Mucosa of gallbladder (tissue), 1 donor: ENCODE results near the gene PSMD11. TPM values are rescaled to one million over a fixed set of nuclear protein-coding genes. Genes with fewer than 3 reads are reported as not detected.
"Not testable (repeated sequence)": the region's sequence is repeated elsewhere in the genome, so short reads cannot be mapped to it uniquely, and the experiment has no call there.

ENCODE experiments used
- DNase-seq: peaks from one replicate; pipeline ENCODE4 v3.0.0-alpha.2; 2020; ENCODE audit warnings: low spot score
- total RNA-seq: library from RNA; stranded (reverse); gene quantifications from one replicate; pipeline ENCODE4 v1.2.1, GENCODE V29; 2021
- donor health status: DM: no; HTN: no; CAD: no.

The PSMD11 gene
- total RNA-seq, 1 donor from 2014 or later, result 61.7 TPM

DNA sequence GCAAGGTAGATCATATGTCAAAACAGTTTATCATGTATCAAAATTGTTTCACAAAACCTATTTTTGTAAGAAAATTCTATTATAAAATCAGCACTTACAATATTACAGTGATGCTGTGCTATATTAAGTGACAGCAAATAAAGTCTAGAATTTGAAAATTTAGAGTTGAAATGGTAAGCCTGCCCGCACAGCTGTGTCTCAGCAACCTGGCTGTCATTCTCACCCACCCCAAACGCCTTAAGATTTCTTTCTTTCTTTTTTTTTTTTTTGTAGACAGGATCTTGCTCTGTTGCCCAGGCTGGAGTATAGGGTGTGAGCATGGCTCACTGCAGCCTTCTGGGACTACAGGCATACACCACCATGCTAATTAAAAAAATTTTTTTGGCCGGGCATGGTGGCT, 69.3 kb downstream of the PSMD11 start:
- no peak for DNase-seq

DNA sequence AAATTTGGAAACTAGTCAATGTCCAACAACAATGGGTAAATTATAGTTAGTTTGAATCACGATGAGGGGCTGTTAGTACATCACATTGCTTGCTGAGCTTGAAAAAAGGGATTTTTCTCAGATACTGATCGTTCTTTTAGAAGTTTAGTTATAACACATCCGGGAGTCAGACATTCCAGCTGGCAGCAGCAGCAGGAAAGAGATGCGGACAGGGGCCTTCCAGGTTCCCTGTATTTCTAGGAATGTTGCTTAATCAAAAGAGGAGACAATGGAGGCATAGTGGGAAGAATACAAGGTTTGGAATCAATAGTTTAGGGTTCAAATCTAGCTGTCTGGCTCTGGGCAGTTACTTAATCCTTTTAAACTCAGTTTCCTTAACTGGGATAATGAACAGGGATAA, 70.3 kb downstream of the PSMD11 start:
- DNase-seq, result no peak

DNA sequence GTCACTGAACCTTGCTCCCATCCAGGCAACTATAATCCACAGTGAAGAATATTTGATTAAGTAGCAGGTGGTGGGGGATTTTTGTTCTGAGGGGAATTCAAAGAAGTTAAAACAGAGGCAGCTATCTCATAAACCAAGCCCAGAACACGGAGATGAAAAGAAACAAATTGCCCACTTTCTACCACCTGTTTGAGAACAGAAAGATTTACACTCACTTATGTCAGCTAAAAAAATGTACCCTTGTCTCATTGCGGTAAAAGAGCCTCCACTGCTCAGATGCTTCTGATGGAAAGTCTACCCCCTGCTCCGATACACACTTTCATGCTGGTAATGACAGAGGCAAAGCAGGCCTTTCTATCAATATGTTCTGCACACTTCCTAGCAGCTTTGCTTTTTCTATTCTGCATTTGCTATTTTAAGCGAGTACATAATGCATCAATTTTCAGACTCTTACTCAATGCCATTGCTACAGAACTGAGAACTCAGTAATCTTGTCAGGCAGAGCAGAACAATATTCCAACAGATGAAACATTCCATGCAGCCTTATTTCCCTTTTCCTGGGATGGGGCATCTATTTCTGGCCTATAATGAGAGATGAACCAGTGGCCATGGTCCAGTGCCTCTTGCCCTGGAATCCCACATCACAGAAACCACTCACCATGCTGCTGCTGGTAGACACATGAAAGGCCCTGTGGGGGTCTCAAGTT, 71.5 kb downstream of the PSMD11 start:
- no peak for DNase-seq

DNA sequence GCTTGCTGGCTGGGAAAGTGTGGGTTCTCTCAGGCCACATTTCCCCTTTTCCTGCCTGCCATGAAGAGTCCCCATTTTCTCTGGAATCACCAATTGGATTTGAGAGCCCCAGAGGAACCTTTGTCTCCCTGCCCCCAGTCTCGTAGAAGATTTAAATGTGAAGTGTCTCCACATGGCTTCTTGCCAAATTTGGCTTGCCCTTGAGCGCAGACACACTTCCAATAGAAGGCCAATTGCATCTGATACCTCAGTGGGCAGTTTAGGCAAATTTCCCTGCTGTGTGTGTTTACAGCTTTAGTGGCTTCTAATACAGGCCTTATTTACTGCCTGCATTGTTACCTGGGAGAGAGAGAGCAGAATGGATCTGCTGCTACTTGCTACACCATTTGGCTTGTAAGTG, 72.1 kb downstream of the PSMD11 start:
- no peak for DNase-seq

DNA sequence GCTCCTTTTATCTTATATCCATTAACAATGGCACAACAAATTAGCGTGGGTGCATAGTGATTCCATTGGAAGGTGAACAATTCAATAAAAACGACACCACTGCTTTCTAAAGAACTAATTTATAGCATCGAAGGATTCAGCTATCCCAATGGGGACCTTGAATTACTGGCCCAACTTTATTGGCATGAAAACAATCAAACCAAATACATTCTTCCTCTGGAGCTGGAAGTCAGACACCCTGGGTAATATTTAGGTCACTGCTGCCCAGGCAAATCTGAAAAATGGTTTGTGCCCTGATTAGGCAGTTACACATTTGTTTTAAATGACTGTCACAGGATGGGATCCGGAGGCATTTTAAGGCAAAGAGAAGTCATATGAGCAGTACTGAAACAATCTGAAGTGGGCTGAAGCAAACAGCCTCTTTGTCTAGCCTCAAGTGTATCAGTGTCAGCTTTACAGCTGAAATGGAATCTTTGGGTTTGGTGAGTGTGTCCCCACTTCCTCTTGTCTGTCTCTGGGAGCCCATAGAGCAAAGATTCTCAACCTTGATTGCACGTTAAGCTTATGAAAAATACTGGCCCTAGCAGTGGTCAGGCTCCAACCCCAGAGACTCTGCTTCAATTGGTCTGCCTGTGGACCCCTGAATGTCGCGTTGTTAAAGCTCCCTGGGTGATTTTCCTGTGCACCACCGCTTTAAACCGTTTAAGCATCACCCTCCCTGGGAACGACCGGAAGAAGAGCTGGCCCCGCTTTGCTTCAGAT, 72.8 kb downstream of the PSMD11 start:
- no peak for DNase-seq

DNA sequence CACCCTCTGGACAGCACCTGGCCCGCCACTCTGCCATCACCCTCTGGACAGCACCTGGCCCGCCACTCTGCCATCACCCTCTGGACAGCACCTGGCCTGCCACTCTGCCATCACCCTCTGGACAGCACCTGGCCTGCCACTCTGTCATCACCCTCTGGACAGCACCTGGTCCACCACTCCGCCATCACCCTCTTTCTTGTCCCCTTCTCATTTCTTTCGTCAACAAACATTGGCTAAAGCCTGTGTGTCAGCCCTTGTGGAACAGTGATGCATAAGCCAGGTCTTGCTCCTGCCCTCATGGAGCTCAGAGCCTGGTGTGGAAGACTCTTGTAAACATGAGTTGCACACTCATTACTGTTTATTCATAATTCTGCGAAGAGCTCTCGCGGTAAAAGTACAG, 73.7 kb downstream of the PSMD11 start:
- no peak for DNase-seq

DNA sequence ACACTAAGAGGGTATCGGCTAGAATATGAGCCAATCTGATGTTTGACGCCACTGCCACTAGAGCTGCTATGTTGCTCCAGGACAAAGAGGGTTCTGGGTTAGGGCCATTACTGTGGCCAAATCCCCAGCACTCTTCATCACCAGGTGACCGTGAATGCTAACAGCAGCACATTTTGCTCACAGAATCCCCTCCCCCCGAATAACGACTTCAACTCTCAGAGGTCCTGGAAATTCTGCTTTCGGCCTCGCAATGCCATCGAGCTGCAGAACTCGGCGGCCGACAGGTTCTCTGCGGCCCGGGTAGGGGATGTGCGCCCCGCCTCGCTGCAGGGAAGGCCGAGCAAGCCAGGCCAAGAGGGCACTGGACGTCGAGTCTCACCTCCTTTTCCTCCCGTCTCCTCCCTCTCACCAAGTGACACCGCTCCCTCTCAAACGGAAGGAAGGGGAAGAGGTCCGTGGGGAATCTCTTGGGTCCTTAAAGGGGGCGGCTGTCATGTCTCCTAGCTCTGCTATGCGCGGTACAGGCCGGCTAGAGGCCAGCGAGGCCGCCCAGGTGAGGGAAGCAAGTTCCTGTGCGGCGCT, 74.4 kb downstream of the PSMD11 start:
- no peak for DNase-seq

DNA sequence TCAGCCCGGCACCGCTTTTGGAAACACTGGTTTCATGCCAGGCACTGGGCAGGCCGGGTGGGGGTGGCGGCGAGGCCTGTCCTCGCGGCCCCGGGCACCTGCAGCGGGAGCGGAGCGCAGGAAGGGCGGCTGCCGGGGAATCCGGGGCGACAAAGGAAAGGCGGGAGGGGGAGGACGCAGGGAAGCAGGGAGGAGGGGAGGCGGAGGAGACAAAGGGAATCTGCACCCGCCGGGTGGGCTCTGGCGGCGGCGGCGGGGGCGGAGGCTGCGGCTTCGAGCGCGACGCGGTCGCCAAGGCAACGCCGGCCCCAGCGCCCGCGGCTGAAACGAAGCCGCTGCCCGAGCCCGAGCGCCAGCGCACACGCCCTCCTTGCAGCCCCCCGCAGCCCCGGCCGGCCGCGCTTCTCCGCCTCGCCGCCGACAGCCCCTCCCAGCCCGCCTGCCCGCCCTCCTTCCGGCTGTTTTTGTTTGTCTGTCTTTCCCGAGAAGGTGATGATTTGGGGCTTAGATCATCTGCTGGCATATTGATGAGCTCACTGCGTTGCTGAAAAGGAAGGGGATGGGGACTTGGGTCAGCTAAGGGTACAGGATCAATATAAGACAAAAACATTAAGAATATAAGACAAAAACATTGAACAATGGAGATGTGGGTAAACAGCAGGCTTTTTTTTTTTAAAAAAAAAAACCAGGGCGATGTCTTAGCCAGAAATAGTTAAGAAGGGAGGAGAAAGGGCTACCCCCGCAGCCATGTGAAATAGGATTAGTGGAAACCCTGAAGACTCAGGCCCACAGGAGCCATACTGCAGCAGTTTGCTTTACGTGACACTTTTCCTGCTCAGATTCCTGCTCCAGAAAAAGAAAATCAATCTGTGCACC, 75.2 kb downstream of the PSMD11 start:
- no peak for DNase-seq

DNA sequence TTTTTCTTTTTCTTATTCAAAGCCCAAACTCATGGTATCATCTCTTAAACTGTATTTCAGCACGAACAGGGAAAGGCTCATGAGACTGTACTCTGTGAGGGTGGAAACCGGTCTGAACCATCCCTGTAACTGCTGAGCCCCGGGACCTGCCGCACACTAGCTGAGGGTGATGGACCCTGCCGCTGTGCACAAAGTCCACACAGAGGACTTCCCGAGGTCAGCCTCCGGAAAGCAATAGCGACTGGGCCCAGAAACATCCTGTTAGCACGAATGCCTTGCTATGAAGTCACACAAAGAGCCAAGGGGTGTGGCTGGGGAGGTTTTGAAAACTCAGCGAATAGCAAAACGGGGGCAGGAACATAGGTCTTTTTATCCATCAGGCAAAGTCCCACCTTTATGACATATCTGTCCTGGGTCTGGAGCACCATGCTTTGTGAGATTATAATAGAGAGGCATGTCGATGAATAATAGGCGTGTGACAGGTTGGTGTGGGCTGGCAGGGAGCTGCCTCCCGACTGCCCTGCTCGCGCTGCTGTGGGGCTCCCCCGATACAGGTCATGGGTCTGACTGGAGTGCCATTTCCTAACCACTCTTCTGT, 75.9 kb downstream of the PSMD11 start:
- DNase-seq, result peak; percentile 62

DNA sequence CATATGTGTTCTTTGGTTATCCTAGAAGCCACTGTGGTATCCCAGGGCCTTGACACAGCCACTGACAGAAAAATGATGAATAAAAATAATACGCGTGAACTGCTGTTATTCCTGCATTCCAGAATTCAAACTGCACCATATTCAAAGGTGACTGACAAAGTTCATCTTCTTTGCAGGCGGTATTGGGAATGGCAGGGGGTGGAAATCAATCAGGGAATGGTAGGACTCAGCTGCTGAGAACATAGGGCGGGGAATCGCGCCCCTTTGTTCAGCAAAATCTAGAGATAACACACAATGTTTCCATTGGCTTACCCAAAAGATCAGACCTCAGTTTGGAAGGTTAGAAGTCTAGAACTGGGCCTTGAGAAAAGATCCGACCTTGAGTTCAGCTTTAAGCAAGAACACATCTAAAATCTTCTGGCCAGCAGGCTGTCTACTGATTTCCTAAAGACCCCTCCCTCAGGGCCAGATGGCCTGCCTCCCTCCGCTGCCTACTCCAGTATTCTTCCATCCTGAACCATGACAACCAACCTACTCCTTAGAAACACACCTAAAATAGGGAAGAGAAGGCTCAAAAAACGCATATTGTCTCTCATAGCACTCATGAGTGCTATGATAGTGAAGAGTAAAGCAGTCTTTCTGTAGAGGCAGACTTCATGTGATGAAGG, 76.6 kb downstream of the PSMD11 start:
- DNase-seq, result no peak

DNA sequence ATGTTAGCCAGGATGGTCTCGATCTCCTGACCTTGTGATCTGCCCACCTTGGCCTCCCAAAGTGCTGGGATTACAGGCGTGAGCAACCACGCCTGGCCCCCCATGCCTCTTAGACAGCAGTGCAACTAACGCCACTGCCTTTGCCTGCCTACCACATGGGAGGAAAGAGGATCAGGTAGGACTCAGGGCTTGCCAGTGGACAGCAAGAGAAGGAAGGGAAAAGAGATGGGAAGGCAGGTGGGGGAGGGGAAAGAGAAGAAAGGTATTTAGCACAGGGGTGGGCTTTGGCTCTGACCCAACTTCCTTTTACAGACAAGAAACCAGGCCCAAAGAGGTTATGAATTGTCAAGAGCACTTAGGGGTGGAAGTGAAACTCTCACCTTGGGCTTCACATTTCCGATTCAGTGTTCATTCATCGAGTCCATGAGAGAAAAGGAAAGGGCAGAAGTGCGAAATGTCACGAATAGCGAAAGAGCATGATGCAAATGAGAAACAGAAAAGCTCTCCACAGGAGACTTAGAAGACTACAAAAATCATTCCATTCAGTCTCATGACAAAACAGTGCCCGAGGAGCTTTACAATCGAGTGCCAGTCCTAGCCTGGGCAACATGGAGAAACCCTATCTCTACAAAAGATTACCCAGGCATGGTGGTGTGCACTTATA, 78.8 kb downstream of the PSMD11 start:
- DNase-seq, result no peak

DNA sequence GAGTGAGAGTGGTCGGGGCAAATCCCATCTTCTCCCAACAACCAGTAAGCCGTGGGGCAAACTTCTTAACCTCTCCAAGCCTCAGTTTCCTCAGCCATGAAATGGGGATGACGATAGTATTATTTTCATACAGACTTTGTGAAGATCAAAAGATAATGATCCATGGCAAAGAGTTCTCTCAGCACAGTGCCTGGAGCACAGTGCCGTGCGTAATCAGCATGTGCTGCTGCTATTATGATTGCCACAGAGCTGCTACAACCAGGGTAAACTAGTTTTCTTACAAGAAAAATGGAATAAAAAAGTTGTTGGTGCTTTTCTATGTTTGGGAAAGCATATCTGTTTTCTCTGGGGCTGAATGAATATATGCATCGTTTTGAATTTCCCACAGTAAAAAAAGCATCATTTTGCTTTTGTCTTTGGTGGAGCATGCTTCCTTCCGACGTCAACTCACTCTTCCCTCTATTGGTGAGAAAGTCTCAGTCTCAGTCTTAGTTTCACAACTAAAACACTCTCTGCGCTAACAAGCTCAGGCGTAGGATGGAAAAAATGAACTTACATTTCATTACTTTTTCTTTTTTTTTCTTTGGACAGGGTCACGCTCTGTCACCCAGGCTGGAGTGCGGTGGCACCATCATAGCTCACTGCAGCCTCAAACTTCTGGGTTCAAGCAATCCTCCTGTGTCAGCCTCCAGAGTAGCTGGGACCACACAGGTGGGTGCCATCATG, 79.7 kb downstream of the PSMD11 start:
- DNase-seq, result no peak

DNA sequence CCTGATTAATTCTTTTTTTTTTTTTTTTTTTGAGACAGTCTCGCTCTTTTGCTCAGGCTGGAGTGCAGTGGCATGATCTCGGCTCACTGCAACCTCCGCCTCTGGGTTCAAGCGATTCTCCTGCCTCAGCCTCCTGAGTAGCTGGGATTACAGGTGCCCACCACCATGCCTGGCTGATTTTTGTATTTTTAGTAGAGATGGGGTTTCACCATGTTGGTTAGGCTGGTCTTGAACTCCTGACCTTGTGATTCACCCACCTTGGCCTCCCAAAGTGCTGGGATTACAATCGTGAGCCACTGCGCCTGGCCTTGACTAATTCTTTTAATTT, 80.2 kb downstream of the PSMD11 start:
- DNase-seq, result not testable (repeated sequence)

DNA sequence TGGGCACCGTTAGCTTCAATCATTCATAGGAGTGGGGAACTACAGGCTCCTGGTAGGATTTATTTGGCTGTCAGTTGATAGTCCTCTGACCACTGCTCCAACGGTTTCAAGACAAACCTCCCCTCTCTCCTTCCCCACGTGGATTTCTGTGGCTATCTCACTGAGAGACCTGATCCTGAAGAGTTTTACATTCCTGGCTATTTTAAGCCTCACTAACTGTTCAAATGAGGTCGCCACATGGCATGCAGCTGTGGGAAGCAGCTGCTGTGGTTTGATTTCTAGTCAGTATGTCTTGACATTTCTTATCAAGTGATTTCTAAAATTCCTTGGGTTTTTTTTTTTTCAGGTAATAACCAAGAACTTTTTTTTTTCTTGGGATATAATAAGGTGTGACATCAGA, 80.8 kb downstream of the PSMD11 start:
- no peak for DNase-seq

DNA sequence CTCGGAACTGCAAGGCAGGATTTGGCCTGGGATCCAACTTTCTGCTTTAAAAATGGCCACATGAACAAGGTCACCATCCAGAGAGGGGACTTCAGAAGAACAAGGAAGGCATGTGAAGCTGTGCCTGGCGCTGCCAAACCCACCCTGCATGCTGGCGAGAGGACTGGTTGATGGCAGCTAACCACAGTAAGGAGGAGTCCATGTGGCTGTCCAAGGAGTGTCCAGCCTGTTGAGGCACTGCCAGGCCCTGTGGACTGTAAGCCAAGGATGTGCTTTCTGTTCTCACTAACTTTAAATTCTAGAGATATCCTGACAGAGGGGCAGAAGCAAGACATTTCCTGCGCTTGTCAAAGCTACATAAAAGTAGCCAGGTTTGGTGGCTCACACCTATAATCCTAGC, 82.8 kb downstream of the PSMD11 start:
- no peak for DNase-seq

DNA sequence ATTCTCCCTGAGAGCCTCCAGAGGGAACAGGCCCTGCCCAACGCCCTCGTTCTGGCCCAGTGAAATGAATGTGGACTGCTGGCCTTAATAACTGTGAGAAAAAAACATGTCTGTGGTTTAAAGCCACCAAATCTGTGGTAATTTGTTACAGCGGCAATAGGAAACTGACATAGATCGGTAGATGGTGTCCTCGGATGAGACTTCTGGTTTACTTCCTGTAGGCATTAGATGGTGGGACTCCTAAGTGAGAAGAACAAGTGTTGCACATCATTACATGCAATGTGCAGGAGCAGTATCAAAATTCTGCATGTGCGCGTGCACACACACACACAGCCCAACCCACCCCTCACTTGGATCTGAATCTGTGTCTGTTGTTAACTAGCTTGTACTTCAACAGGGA, 84.5 kb downstream of the PSMD11 start:
- DNase-seq, result no peak

DNA sequence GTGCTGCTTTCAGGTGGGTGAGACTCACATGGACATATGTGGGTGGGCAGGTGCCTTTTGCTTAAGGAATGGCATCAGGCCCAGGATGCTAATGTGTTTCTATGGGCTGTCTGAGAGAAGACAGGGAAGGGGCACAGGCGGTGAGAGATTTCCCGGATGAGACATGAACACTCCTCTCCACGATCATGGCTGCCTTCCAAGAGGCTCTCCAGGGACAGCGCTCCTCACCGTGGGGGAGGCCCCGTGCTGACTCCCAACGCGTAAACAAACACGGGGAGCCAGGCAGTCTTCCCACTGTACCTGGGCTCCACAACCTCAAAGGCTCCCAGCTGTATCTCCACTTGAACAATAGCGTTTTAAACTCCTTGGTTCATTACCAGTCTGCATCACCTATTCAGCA, 85.3 kb downstream of the PSMD11 start:
- no peak for DNase-seq
